H1 (cell line): ENCODE measurements around the gene PRDM2. TPM values are rescaled to one million over a fixed set of nuclear protein-coding genes. Genes with fewer than 3 reads are reported as not detected.

Experiments used
- CTCF ChIA-PET: fragments of 300-600 bp; sonication (Branson Sonifier 250); formaldehyde crosslinking; loops from one replicate; lab custom pipeline; 2021; ENCODE audit not compliant: partially characterized antibody; lab: Charles Lee
- POLR2A ChIA-PET: fragments of 300-600 bp; sonication (Branson Sonifier 250); formaldehyde crosslinking; loops from one replicate; lab custom pipeline; 2021; ENCODE audit warnings: inconsistent platforms; ENCODE audit not compliant: partially characterized antibody; lab: Charles Lee
- DNase-seq, 2 experiments: peaks; one replicate each; pipeline versions ENCODE4 v3.0.0 to v3.0.0-alpha.2; 2010 to 2022; ENCODE audit warnings: low spot score in 2 of 2, low read depth in 1 of 2, mixed read lengths in 1 of 2
- FAIRE-seq: peaks from 2 replicates; lab custom pipeline; 2011; peaks lifted over from hg19 to GRCh38; lab: Jason Lieb, UNC
- H2AFZ ChIP-seq: 2 replicates; pipeline ENCODE4 v1.8.1; 2012; ENCODE audit warnings: low read length, inconsistent platforms
- H2AK5ac ChIP-seq: 2 replicates; pipeline ENCODE4 v1.6.1; 2013; ENCODE audit warnings: low read depth, low read length
- H2BK120ac ChIP-seq: replicated peaks from 2 replicates; pipeline ENCODE3; 2013; ENCODE audit warnings: low read depth, low read length, inconsistent platforms
- H2BK12ac ChIP-seq: 2 replicates; pipeline ENCODE4 v1.6.1; 2013; ENCODE audit warnings: low read depth, low read length
- H2BK15ac ChIP-seq: 2 replicates; pipeline ENCODE4 v1.6.1; 2013; ENCODE audit warnings: low read length
- H2BK20ac ChIP-seq: 2 replicates; pipeline ENCODE4 v1.6.1; 2013; ENCODE audit warnings: low read length
- H2BK5ac ChIP-seq: 2 replicates; pipeline ENCODE4 v1.6.1; 2013; ENCODE audit warnings: low read depth, low read length
- H3K14ac ChIP-seq: 2 replicates; pipeline ENCODE4 v1.6.1; 2013; ENCODE audit warnings: inconsistent platforms; ENCODE audit not compliant: insufficient read length
- H3K18ac ChIP-seq: 2 replicates; pipeline ENCODE4 v1.6.1; 2013; ENCODE audit warnings: low read length; ENCODE audit errors: extremely low read depth
- H3K23ac ChIP-seq: 2 replicates; pipeline ENCODE4 v1.6.1; 2013; ENCODE audit warnings: inconsistent platforms; ENCODE audit not compliant: insufficient read length
- H3K23me2 ChIP-seq: 2 replicates; pipeline ENCODE4 v1.6.1; 2013; ENCODE audit warnings: low read depth, low read length
- H3K27ac ChIP-seq: 2 replicates; pipeline ENCODE4 v1.6.1; 2011; ENCODE audit warnings: low read depth, low read length, inconsistent platforms
- H3K27me3 ChIP-seq, 4 experiments: replicated peaks in 1 of 4; 1 replicate in 1 of 4; 2 replicates in 3 of 4; pipeline versions ENCODE4 v1.6.1 to v1.8.1; 2011 to 2013; ENCODE audit warnings: low read length in 3 of 4, mild to moderate bottlenecking in 3 of 4, inconsistent platforms in 2 of 4, mixed read lengths in 2 of 4, moderate library complexity in 1 of 4; ENCODE audit not compliant: control insufficient read depth in 3 of 4, insufficient read depth in 3 of 4; ENCODE audit errors: extremely low read depth in 1 of 4
- H3K36me3 ChIP-seq, 4 experiments: 2 replicates each; pipeline versions ENCODE4 v1.6.1 to v1.8.1; 2011 to 2013; ENCODE audit warnings: mild to moderate bottlenecking in 4 of 4, low read length in 3 of 4, moderate library complexity in 2 of 4, control low read depth in 1 of 4, inconsistent platforms in 1 of 4; ENCODE audit not compliant: insufficient read depth in 4 of 4, control insufficient read depth in 2 of 4
- H3K4ac ChIP-seq: replicated peaks from 2 replicates; pipeline ENCODE3; 2013; ENCODE audit warnings: low read length, low read depth, mixed read lengths, inconsistent platforms; ENCODE audit not compliant: insufficient read length
- H3K4me1 ChIP-seq, 4 experiments: replicated peaks in 1 of 4; 1 replicate in 1 of 4; 2 replicates in 3 of 4; pipeline versions ENCODE4 v1.6.1 to v1.8.1; 2011 to 2013; ENCODE audit warnings: low read length in 3 of 4, inconsistent platforms in 2 of 4, mixed read lengths in 1 of 4; ENCODE audit not compliant: insufficient read depth in 4 of 4, control insufficient read depth in 3 of 4
- H3K4me2 ChIP-seq, 2 experiments: 2 replicates each; pipeline versions ENCODE4 v1.6.1 to v1.8.1; 2011 to 2013; ENCODE audit warnings: low read depth in 2 of 2, low read length in 2 of 2, control low read depth in 1 of 2, inconsistent platforms in 1 of 2, mild to moderate bottlenecking in 1 of 2; ENCODE audit not compliant: insufficient read depth in 1 of 2
- H3K4me3 ChIP-seq, 4 experiments: fragments of 200-600, 300-600 bp in 1 of 4; sonication (generic), shearing (Covaris generic), sonication (Bioruptor Twin) in 1 of 4; 2 replicates each; pipeline versions ENCODE4 v1.5.1 to v1.8.1; 2011 to 2016; ENCODE audit warnings: low read length in 4 of 4, low read depth in 3 of 4, control low read depth in 2 of 4, inconsistent platforms in 2 of 4, mild to moderate bottlenecking in 2 of 4, mixed read lengths in 1 of 4, moderate library complexity in 1 of 4; ENCODE audit not compliant: insufficient read depth in 2 of 4; ENCODE audit errors: extremely low read depth in 1 of 4
- H3K56ac ChIP-seq: replicated peaks from 2 replicates; pipeline ENCODE3; 2013; ENCODE audit warnings: low read depth, mild to moderate bottlenecking, mixed read lengths, low read length, inconsistent platforms; ENCODE audit not compliant: insufficient read length
- H3K79me1 ChIP-seq: 2 replicates; pipeline ENCODE4 v1.6.1; 2013; ENCODE audit warnings: low read depth, low read length, control low read depth
- H3K79me2 ChIP-seq, 2 experiments: 2 replicates each; pipeline versions ENCODE4 v1.6.1 to v1.8.1; 2012 to 2013; ENCODE audit warnings: low read length in 2 of 2, mild to moderate bottlenecking in 2 of 2, inconsistent platforms in 1 of 2; ENCODE audit not compliant: insufficient read depth in 2 of 2, control insufficient read depth in 1 of 2
- H3K9ac ChIP-seq, 4 experiments: replicated peaks in 1 of 4; 1 replicate in 1 of 4; 2 replicates in 3 of 4; pipeline versions ENCODE4 v1.6.1 to v1.8.1; 2011 to 2013; ENCODE audit warnings: low read depth in 3 of 4, low read length in 3 of 4, control low read depth in 2 of 4, mild to moderate bottlenecking in 2 of 4, moderate library complexity in 2 of 4, inconsistent platforms in 1 of 4; ENCODE audit errors: extremely low read depth in 1 of 4
- H3K9me3 ChIP-seq, 2 experiments: 2 replicates each; pipeline versions ENCODE4 v1.6.1 to v1.8.1; 2012 to 2013; ENCODE audit warnings: mild to moderate bottlenecking in 2 of 2, moderate library complexity in 2 of 2, control low read depth in 1 of 2, inconsistent platforms in 1 of 2, low read depth in 1 of 2, low read length in 1 of 2, mixed read lengths in 1 of 2; ENCODE audit not compliant: insufficient read depth in 2 of 2
- H4K20me1 ChIP-seq, 2 experiments: replicated peaks in 1 of 2; 2 replicates each; pipeline versions ENCODE3 to v1.8.1; 2011 to 2013; ENCODE audit warnings: inconsistent platforms in 2 of 2, low read length in 2 of 2, mild to moderate bottlenecking in 1 of 2; ENCODE audit not compliant: insufficient read depth in 2 of 2, control insufficient read depth in 1 of 2
- H4K5ac ChIP-seq: 2 replicates; pipeline ENCODE4 v1.6.1; 2013; ENCODE audit warnings: low read length, low read depth, mixed read lengths, inconsistent platforms; ENCODE audit not compliant: insufficient read length
- H4K8ac ChIP-seq: 2 replicates; pipeline ENCODE4 v1.8.0; 2013; ENCODE audit warnings: mild to moderate bottlenecking, moderate library complexity, low read length, inconsistent platforms; ENCODE audit not compliant: insufficient read depth; ENCODE audit errors: extremely low read depth
- H4K91ac ChIP-seq: replicated peaks from 2 replicates; pipeline ENCODE3; 2013; ENCODE audit warnings: low read length, mixed read lengths, inconsistent platforms; ENCODE audit not compliant: insufficient read length
- PHF8 ChIP-seq: fragments of 200-600 bp; sonication (generic); conservative IDR thresholded peaks from 2 replicates; pipeline ENCODE4 v1.7.1; 2012; ENCODE audit warnings: low read depth, mild to moderate bottlenecking, inconsistent platforms, low read length, moderate library complexity
- SP4 ChIP-seq: IDR thresholded peaks from 2 replicates; pipeline ENCODE4 v1.6.1; 2012; ENCODE audit warnings: low read length, inconsistent platforms
- WGBS, 2 experiments: shearing (Covaris generic) in 1 of 2; methylation state at CpG; one replicate each; pipeline versions ENCODE4 v1.1.6 to v1.1.7; 2013 to 2015; ENCODE audit warnings: low lambda C conversion rate in 2 of 2, mixed read lengths in 2 of 2, inconsistent platforms in 1 of 2, low coverage in 1 of 2, missing lambda C conversion rate in 1 of 2; ENCODE audit not compliant: insufficient replicate concordance in 2 of 2, insufficient coverage in 1 of 2, insufficient read length in 1 of 2; ENCODE audit errors: extremely low coverage in 1 of 2, missing lambda C conversion rate in 1 of 2; 5-methylcytosine and 5-hydroxymethylcytosine counted together
- polyA plus RNA-seq, 7 experiments: library from polyadenylated mRNA; depleted of rRNA in 3 of 7; stranded (reverse) in 5 of 7; unstranded in 2 of 7; fragments of >200 nt in 5 of 7; fragments of 200-250 nt in 2 of 7; gene quantifications; 1 replicate in 5 of 7; 2 replicates in 1 of 7; 4 replicates in 1 of 7; pipeline versions ENCODE4 v1.2.1 to v1.2.3, GENCODE V29; 2011 to 2013; ENCODE audit warnings: missing spikeins in 2 of 7, mixed read lengths in 2 of 7
- total RNA-seq: library from RNA; stranded (reverse); fragmentation: NEBNext Ultra II Directional; extraction: Animal tissue kit (Norgen Biotek cat#: 25700); gene quantifications from 2 replicates; pipeline ENCODE4 v1.2.1, GENCODE V29; 2021

PRDM2 gene
- total and polyA plus RNA-seq, 2 of the 8 experiments (the other 6 are each of a cell fraction or from before 2014, with no cell fraction given) = 5.8 to 21.2 TPM

DNA sequence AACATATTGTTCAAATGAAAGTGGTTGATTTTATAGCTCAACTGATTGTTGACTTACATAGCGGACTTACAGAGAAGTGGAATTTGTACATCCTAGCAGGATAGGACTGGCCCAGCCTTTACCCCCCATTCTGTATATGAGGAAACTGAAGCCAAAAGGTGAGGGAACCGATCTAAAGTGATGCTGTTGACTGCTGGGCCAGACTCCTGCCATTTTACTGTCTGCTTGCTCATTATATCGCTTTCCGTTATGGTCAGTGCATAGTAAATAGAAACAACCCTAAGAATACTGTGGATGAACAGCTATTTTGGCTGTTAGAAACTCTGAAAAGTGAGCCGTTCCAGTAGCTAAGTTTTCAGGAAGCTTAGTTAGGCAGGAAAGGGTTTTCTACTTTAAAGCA, 31.9 kb downstream of the PRDM2 start:
- H3K4me3 ChIP-seq = no peak overlapping the region
- CTCF ChIA-PET = no interaction called here
- no peak overlapping the region for H2BK12ac ChIP-seq
- H3K79me1 ChIP-seq = no peaks in the 10 kb centered on the region
- peaks cover 0 to under 1% (median under 1%) of the 10 kb centered on the region in 4 experiments; a peak in 3 of 7 replicates for H3K27me3 ChIP-seq
- H2BK20ac ChIP-seq = no peak overlapping the region
- H3K36me3 ChIP-seq = no peaks in the 10 kb centered on the region
- no peak overlapping the region for H3K4ac ChIP-seq
- H3K79me2 ChIP-seq = peaks cover 0 to under 1% of the 10 kb centered on the region in 2 experiments; a peak in 1 of 4 replicates
- H2BK5ac ChIP-seq = no peak overlapping the region
- H3K4me1 ChIP-seq = no peaks in the 10 kb centered on the region
- no peak overlapping the region for H4K5ac ChIP-seq
- H3K27ac ChIP-seq = no peak overlapping the region
- H3K18ac ChIP-seq = no peak overlapping the region
- no peak overlapping the region for H2BK120ac ChIP-seq
- POLR2A ChIA-PET = no interaction called here
- H2BK15ac ChIP-seq = no peak overlapping the region
- H4K91ac ChIP-seq = no peak overlapping the region
- H4K20me1 ChIP-seq = peaks cover 13 to 17% of the 10 kb centered on the region in 2 experiments
- H3K4me2 ChIP-seq = no peak overlapping the region
- DNase-seq (no peak), FAIRE-seq (no peak)
- no peak overlapping the region for H3K23ac ChIP-seq
- no peak overlapping the region for H3K9ac ChIP-seq
- TF ChIP-seq PHF8 = no peak
- TF ChIP-seq SP4 = no peak
- H3K9me3 ChIP-seq = no peaks in the 10 kb centered on the region
- H3K14ac ChIP-seq = no peak overlapping the region
- H2AK5ac ChIP-seq = no peak overlapping the region
- no peak overlapping the region for H4K8ac ChIP-seq
- H2AFZ ChIP-seq = no peak overlapping the region
- no peaks in the 10 kb centered on the region for H3K23me2 ChIP-seq
- no peak overlapping the region for H3K56ac ChIP-seq
- 83% methylated on average over 5 of the region's 5 CpGs; no CpG with 5 or more reads in 1 of the 2 experiments for WGBS, 2 experiments
